Nephron (organoid): ENCODE results near the gene TNFRSF8.

Experiments
- H3K27ac Mint-ChIP-seq, 3 experiments: 2 replicates each; pipeline ENCODE4 v1.8.0; 2020; ENCODE audit warnings: mixed read lengths in 3 of 3, mild to moderate bottlenecking in 2 of 3, moderate library complexity in 1 of 3
- H3K27me3 Mint-ChIP-seq: 2 replicates; pipeline ENCODE4 v1.8.0; 2021; ENCODE audit warnings: low read depth, mild to moderate bottlenecking, moderate library complexity, mixed read lengths
- H3K36me3 Mint-ChIP-seq: 2 replicates; pipeline ENCODE4 v1.8.0; 2020; ENCODE audit warnings: low read depth, mixed read lengths
- H3K4me1 Mint-ChIP-seq: 2 replicates; pipeline ENCODE4 v1.8.0; 2020; ENCODE audit warnings: mixed read lengths
- H3K4me3 Mint-ChIP-seq, 3 experiments: 2 replicates each; pipeline ENCODE4 v1.8.0; 2020; ENCODE audit warnings: mild to moderate bottlenecking in 3 of 3, mixed read lengths in 3 of 3, moderate library complexity in 2 of 3
- H3K9me3 Mint-ChIP-seq: 2 replicates; pipeline ENCODE4 v1.8.0; 2020; ENCODE audit warnings: mixed read lengths
- TF ChIP-seq, protein P1 (sequence below), 3 experiments: fragments of 200-600 bp; sonication (generic); IDR thresholded peaks; one replicate each; pipeline ENCODE4 v1.5.0; 2021; ENCODE audit warnings: antibody characterized with exemption in 3 of 3; ENCODE audit not compliant: unreplicated experiment in 3 of 3

The TNFRSF8 gene

DNA sequence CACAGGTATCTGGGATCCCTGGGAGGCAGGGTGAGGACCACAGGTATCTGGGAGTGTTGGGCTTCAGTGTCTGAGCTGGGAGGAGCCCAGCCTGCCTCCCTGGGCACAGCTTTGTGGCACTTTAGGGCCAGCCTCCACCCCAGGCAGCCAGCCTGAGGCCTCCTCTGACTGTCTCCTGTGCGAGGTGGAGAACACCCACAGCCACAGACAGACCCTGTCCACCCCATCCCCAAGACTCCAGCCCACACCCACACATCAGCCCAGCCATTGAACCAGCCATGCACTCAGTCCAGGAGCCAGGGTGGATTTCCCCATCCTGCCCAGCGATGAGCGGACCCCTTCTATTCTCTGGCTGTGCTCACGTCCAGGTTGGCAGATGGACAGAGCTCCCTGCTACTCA lies 81.9 kb downstream of the TNFRSF8 start:
- H3K4me1 Mint-ChIP-seq: peaks cover 25% of the 10 kb centered on the region
- TF ChIP-seq, protein P1, sequence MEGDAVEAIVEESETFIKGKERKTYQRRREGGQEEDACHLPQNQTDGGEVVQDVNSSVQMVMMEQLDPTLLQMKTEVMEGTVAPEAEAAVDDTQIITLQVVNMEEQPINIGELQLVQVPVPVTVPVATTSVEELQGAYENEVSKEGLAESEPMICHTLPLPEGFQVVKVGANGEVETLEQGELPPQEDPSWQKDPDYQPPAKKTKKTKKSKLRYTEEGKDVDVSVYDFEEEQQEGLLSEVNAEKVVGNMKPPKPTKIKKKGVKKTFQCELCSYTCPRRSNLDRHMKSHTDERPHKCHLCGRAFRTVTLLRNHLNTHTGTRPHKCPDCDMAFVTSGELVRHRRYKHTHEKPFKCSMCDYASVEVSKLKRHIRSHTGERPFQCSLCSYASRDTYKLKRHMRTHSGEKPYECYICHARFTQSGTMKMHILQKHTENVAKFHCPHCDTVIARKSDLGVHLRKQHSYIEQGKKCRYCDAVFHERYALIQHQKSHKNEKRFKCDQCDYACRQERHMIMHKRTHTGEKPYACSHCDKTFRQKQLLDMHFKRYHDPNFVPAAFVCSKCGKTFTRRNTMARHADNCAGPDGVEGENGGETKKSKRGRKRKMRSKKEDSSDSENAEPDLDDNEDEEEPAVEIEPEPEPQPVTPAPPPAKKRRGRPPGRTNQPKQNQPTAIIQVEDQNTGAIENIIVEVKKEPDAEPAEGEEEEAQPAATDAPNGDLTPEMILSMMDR (IDR thresholded peaks at IDR 0.05; ENCODE audit: unreplicated experiment in 3 of 3): no peak
- peaks cover 4% of the 10 kb centered on the region for H3K9me3 Mint-ChIP-seq
- no peak overlapping the region for H3K4me3 Mint-ChIP-seq
- H3K36me3 Mint-ChIP-seq: no peaks in the 10 kb centered on the region
- peaks cover 7% of the 10 kb centered on the region for H3K27me3 Mint-ChIP-seq
- H3K27ac Mint-ChIP-seq: no peak overlapping the region

DNA sequence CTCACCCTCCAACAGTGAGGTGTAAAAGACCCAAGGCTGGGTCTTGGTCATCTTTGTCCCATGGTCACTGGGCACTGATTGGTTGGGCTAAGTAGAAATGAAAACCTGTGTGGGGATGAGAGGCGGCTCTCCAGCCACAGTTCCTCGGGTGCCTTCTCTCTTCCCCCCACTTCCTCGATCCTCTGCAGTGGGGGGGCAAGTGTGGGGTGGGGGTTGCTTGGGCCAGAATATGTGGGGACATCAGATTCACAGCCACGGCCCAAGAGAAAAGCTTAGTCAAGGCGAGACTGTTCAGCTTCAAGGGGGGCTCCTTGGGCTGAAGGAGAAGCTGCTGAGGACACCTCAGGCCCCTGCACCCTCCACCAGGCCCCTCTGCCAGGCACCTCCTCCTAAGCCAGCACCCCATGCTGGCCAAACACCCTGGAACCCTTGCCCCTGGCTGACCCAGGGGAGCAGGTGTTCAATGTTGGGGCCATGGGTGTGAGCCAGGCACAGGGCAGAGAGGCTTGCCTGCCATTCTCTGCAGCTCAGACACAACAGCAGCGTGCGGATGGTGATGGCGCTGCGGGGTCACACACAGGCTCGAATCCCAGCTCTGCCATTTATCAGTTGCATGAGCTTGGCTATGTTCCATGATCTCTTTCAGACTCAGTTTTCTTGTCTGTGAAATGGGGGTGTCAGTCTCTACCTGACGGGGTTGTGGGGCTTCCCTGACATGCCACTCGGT lies 82.7 kb downstream of the TNFRSF8 start:
- no peak overlapping the region for H3K4me3 Mint-ChIP-seq
- TF ChIP-seq, protein P1 (IDR thresholded peaks at IDR 0.05; ENCODE audit: unreplicated experiment in 3 of 3): no peak
- H3K36me3 Mint-ChIP-seq: no peaks in the 10 kb centered on the region
- H3K9me3 Mint-ChIP-seq: peaks cover 4% of the 10 kb centered on the region
- H3K27ac Mint-ChIP-seq: no peak overlapping the region
- peaks cover 13% of the 10 kb centered on the region for H3K27me3 Mint-ChIP-seq
- H3K4me1 Mint-ChIP-seq: peaks cover 25% of the 10 kb centered on the region

GRCh38 chr1:12146343-12147112 lies 83.4 kb downstream of the TNFRSF8 start:
- Mint-ChIP-seq H3K27me3 (peaks cover 13% of the 10 kb centered on the region), H3K36me3 (no peaks in the 10 kb centered on the region), H3K4me3 (no peak overlapping the region), H3K4me1 (peaks cover 19% of the 10 kb centered on the region), H3K27ac (peak overlapping the region in 2 of 3 experiments; percentile 12 to 35), H3K9me3 (peaks cover 4% of the 10 kb centered on the region)
- TF ChIP-seq, protein P1 (IDR thresholded peaks at IDR 0.05; ENCODE audit: unreplicated experiment in 3 of 3): no peak

- no peaks in the 10 kb centered on the region for H3K36me3 Mint-ChIP-seq
- peaks cover 4% of the 10 kb centered on the region for H3K9me3 Mint-ChIP-seq
- H3K27me3 Mint-ChIP-seq: peaks cover 13% of the 10 kb centered on the region
- H3K4me1 Mint-ChIP-seq: peaks cover 14% of the 10 kb centered on the region
- H3K4me3 Mint-ChIP-seq: no peak overlapping the region
- H3K27ac Mint-ChIP-seq: peak overlapping the region; percentile 12 to 35 (median 32)
- TF ChIP-seq, protein P1 (IDR thresholded peaks at IDR 0.05; ENCODE audit: unreplicated experiment in 3 of 3): no peak
These were observed 84.1 kb downstream of the TNFRSF8 start for GRCh38 chr1:12147201-12147701.

DNA sequence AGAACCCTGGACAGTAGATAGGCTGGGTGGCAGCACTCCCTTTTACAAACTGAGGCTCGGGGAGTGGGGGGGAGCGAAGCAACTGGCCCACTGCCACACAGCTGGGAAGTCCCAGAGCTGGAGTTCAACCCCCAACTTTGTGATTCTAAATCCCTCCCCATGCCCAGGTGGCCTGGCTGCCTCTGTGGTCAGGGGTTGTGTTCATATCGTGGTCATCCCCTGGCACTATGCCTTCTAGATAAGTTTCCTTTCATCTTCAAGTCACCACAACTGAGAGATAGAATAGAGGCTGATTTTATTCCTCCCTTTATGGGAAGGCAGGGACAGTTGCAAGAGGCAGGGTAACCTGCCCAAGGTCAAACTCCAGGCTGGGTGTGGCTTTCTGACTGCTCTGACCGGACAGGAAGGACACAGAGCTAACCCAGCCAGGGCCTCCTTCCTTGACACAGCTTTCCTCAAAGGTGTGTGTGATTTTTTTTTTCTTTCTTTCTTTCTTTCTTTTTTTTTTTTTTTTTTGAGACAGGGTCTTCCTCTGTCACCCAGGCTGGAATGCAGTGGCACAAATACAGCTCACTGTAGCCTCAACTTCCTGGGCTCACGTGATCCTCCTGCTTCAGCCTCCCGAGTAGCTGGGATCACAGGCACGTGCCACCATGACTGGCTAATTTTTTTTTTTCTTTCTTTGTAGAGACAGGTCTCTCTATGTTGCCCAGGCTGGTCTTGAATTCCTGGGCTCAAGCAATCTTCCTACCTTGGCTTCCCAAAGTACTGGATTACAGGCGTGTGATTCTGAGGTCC lies 85.3 kb downstream of the TNFRSF8 start:
- Mint-ChIP-seq H3K9me3 (peaks cover 4% of the 10 kb centered on the region), H3K27me3 (peaks cover 19% of the 10 kb centered on the region), H3K4me3 (no peak overlapping the region), H3K36me3 (no peaks in the 10 kb centered on the region), H3K4me1 (peaks cover 12% of the 10 kb centered on the region), H3K27ac (no peak overlapping the region)
- TF ChIP-seq, protein P1 (IDR thresholded peaks at IDR 0.05; ENCODE audit: unreplicated experiment in 3 of 3): no peak
